Measurements from ENCODE around the gene NT5M.

The NT5M gene

GRCh38 chr17:17303847-17304490 lies 796 bp downstream of the NT5M start:
- DNase-seq = no peak

GRCh38 chr17:17304521-17304985 lies 1.4 kb downstream of the NT5M start:
- DNase-seq = peak; percentile 39

DNA sequence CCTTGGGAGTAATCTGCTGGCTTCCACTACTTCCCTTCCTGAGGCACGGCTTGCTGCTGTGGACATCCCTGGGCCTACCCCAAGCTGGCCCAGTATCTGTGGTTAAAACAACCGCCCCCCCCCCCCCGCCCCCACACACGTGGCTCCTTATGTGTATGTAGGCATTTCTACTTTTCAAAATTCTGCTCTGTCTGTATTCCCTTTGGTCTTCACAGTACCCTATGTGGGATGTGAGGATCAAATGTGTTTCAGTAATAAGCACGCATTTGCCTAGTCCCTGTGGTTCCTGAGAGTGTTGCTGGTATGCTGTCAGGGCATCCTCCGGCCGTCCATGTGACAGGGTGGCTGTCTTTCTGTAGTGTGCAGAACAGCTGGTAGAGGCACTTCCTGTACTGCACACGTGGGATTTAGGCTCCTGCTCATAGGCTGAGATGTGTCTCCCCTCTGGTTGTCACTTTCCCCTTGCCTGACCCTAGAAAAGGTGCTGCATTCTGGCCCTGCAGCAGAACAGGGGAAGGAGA lies 2.2 kb downstream of the NT5M start:
- peak; percentile 63 for DNase-seq

DNA sequence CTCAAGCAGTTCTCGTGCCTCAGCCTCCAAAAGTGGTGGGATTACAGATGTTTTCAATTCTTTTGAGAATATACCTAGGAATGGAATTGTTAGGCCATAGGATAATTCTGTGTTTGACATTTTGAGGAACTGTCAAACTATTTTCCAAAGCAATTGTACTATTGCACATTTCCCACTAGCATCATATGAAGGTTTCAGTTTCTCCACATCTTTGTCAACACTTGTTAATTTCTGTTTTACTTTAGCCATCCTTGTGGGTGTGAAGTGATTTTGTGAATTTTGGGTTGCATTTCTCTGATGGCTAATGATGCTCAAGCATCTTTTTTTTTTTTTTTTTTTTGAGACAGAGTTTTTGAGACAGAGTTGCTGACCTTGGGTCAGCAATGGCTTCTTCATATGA lies 6.2 kb downstream of the NT5M start:
- no peak for DNase-seq

GRCh38 chr17:17313350-17313991 lies 10.3 kb downstream of the NT5M start:
- peak; percentile 76 for DNase-seq

GRCh38 chr17:17314501-17315071 lies 11.4 kb downstream of the NT5M start:
- no peak for DNase-seq

DNA sequence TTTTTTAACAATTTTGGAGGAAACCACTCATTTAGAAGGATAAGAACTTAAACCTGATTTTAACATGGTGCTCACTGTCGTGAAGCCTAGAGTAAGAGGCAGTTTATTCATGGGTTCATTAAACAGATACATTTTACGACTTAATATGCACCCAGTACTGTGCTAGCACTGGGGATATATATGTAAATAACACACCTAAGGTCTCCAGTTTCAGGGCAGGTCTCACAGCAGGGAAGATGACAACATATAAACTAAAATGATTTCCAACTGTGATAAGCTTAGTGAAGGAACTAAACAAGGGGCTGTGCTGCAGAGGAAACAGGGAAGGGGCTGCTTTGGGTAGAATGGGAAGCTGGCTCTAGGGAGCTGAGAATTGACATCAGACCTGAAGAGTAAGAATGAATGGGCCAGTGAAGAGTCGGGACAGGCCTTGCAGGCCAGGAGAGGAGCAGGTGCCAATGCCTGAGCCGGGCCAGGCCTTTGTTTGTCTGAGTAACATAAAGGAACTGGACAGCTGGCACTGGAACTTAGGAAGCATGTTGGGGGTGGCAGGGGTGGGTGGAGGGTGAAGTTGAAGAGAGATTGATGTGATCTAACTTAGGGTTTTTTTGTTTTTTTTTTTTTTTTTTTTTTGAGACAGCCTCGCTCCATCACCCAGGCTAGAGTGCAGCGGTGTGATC lies 12.1 kb downstream of the NT5M start:
- DNase-seq = no peak

GRCh38 chr17:17320188-17320910 lies 17.2 kb downstream of the NT5M start:
- no peak for DNase-seq

GRCh38 chr17:17320911-17321220 lies 17.7 kb downstream of the NT5M start:
- no peak for DNase-seq

DNA sequence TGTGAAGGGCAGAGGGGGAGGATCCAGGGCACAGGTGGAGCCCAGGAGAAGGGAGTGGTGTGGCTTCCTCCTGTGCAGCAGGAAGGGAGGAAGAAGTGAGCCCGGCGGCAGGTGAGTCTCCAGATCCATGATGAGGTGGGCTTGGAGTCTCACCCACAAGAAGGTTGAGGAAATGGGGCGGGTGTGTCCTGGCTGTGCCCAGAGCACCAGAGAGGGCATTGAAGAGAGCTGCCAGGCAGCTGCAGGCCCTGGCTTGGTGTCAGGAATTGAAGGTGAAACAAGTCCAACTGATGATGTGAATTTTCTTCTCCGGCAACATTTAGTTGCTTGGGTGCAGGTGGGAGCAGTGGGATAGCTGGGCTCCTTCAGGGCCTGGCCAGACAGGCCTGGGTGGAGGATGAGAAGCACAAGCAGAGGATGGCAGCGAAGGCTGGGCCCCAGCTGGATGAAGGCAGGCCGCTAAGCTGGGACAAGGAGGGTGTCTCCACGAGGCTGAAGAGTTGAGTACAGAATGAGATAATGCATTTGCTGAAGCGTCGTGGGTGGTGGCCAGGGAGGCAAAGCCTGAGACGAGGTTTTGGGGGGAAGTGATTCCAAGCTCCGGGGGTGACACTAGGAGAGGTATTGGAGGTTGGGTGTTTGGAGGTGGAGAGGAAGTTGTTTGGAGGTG lies 18.3 kb downstream of the NT5M start:
- DNase-seq = no peak

GRCh38 chr17:17322516-17323510 lies 19.6 kb downstream of the NT5M start:
- no peak for DNase-seq

DNA sequence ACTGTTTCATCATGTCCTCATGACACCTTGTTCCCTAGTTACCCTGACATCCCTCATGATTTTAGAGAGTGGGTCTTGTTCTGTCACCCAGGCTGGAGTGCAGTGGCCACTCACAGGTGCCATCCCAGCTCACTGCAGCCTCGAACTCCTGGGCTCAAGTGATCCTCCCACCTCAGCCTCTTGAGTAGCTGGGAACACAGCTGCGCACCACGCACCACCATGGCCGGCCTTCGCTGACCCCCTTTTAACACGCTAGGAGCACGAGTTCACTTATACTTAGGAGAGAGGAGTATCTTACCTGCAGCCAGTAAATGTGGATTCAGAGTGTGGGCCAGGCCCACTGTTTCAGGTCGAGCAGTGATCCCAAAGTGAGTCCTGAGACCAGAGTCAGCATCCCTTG lies 21.4 kb downstream of the NT5M start:
- DNase-seq = no peak

GRCh38 chr17:17325228-17325627 lies 22.1 kb downstream of the NT5M start:
- no peak for DNase-seq

GRCh38 chr17:17325816-17326215 lies 22.6 kb downstream of the NT5M start:
- DNase-seq = no peak

DNA sequence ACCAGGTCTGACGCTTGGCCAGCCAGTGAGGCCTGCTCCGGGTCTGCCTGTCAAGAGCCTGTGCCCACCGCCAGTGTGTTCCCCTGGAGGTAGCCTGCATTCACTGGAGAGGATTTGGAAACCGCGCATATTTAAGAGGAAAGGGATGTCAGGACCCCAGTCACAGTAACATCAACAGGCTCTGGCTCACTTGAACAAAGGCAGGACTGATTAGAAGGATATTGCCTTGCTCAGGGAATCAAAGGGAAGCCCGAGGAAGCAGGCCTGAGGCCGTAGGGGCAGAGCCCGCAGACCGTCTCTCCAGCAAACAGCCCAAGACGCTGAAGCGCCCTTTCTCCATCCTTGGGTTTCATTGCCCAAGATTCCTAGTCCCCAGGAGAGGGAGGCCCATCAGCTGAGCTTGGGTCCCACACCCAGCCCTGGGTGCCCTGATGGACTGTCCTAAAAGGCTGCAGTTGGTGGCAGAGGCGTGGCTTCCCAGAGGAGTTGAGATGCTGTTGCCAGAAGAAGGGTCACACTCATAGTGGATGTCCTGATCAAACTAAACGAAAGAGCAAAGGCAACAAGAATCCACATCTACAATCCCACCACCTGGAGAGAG lies 23.2 kb downstream of the NT5M start:
- no peak for DNase-seq

DNA sequence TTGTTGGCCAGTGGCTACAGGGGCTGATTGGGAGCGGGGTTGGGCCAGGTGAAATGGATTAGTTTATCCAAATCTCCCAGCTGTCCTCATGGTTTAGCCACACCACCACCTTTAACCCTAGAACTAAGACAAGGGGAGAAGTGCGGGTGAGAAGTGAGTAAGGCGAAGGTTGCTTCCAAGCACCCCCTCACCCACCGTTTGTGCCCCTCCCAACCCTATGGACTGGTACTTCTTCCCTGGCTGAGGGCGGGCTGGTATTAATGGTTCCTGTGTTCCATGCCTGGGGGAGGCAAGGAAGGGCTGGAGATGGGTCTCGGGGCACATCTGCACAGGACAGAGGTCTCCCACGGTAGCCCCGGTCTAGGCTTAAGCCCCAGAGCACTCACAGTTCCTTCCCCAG lies 25.1 kb downstream of the NT5M start:
- no peak for DNase-seq

DNA sequence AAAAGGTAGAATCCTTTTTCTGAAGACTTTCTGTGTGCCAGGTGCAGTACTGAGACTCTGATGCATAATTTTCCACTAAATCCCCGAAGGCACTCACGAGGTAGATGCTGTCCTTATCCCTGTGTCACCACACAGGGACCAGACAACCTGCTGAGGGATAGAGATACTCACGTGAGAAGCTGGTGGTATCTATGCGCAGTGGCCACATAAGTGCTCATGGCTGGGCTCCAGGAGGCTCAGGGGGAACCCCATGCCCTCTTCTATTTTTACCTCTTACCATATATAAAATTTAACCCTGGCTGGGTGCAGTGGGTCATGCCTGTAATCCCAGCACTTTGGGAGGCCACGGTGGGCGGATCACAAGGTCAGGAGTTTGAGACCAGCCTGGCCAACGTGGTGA lies 38.3 kb downstream of the NT5M start:
- DNase-seq = no peak

- DNase-seq = no peak
Observed at GRCh38 chr17:17342242-17342945, 39.2 kb downstream of the NT5M start.

DNA sequence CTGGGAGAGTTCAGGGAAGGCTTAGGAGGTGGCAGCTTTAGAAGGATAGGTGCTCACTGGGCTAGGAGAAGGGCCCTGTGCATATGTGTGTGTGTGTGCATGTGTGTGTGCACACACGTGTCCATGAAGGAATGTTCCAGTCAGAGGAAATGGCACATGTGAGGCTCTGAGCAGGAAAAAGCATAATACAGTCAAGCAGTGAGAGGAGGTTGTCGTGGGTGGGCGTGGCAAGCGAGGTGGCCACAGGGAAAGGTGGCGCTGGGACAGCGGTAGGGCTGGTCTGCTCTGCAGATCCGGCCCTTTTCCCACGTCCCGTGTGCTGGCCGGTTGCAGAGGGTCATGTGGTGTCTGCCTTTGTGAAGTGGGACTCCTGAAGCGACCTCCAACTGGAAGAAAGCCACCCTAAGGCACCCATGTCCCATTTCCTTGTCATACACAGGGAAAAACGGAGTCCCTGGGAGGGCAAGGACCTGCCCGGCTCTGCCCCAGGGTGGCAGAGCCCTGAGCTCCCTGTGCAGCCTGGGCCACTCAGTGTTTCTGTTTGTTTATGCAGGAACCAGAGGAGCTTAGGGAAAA lies 40.1 kb downstream of the NT5M start:
- DNase-seq = no peak

Data from stimulated activated CD4-positive, alpha-beta T cell treated with anti-CD3 and anti-CD28 coated beads, Interleukin-15, amount 100 ng/mL, for 24 hours (primary cell).